ENCODE measurements around the gene MSANTD7.
"Not testable (repeated sequence)": the region's sequence is repeated elsewhere in the genome, so short reads cannot be mapped to it uniquely, and the experiment has no call there.

MSANTD7 gene

DNA sequence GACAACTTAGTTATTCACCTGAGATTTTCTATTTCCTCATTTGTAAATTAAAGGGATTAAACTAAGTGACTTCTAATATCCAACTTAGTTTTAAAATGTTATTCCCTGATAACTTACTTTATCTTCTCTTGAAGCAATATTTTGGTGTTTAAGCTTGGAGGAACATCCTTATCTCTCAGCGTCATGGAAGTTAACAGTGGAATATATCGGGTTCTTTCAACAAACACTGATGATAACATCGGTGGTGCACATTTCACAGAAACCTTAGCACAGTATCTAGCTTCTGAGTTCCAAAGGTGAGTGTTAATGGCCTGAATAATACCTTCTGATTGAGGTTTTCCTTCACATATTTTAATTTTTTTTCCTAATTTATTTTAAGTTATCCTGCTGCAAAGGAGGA lies 14.1 kb downstream of the MSANTD7 start:
- Mint-ChIP-seq H3K9me3 (no peaks in the 10 kb centered on the region), H3K4me1 (no peaks in the 10 kb centered on the region), H3K36me3 (peaks cover 14% of the 10 kb centered on the region), H3K27ac (no peak overlapping the region), H3K4me3 (no peak overlapping the region), H3K27me3 (no peaks in the 10 kb centered on the region)
- no peak for DNase-seq (ENCODE audit: low spot score in 2 of 2)
- no peak for ATAC-seq (ENCODE audit: low read depth)

DNA sequence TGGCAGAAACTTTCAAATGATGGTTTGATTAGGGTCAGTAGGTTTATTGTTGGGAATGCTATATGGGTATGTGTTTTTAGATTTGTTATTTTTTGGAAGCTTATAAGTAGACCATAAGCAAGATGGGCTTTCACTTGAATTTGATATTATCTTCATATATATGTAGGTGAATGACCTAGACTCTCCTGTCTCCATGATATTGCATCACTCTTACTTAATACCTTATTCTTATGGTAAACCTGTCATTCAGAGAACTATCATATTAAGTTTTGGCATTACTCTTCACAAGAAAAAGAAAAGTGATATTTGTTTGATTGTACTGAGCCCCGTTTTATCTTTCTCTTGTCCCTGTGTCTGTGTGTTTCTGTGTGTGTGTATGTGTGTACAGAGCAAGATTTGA lies 17.3 kb downstream of the MSANTD7 start:
- DNase-seq (ENCODE audit: low spot score in 2 of 2) (no peak), ATAC-seq (ENCODE audit: low read depth) (no peak)
- Mint-ChIP-seq H3K4me1 (no peaks in the 10 kb centered on the region), H3K27ac (no peak overlapping the region), H3K36me3 (peaks cover 23% of the 10 kb centered on the region), H3K4me3 (no peak overlapping the region), H3K27me3 (no peaks in the 10 kb centered on the region), H3K9me3 (no peaks in the 10 kb centered on the region)

DNA sequence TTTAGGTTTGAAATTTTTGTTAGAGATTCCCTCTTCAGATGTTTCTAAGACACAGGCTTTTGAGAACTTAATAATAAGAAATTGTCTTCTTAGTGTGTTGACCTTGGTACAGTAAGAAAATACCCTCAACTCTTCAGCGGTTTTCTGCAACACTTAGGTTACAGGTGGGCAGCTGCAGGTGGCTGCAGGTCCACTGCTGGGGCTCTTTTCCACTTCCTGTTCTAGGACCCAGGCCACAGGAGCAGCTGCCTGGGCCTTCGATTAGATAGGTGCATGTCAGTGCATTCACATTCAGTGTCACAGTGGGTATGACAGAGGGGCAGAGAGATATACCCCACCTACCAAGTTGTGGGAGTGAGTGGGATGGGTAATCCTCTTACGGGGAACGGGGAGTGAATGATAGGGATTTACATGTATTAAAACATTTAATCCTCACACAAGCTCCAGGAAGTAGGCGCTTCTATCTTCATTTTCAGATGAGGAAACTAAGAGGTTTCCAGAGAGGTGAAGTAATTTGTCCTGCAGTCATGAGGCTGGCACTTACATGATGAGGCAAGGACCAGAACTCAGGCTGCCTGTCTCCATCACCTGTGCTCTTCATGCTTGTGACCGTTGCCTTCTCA lies 20.3 kb downstream of the MSANTD7 start:
- Mint-ChIP-seq H3K9me3 (no peaks in the 10 kb centered on the region), H3K4me1 (no peaks in the 10 kb centered on the region), H3K27me3 (no peaks in the 10 kb centered on the region), H3K4me3 (no peak overlapping the region), H3K27ac (no peak overlapping the region), H3K36me3 (peaks cover 24% of the 10 kb centered on the region)
- DNase-seq (ENCODE audit: low spot score in 2 of 2) (no peak), ATAC-seq (ENCODE audit: low read depth) (no peak)

DNA sequence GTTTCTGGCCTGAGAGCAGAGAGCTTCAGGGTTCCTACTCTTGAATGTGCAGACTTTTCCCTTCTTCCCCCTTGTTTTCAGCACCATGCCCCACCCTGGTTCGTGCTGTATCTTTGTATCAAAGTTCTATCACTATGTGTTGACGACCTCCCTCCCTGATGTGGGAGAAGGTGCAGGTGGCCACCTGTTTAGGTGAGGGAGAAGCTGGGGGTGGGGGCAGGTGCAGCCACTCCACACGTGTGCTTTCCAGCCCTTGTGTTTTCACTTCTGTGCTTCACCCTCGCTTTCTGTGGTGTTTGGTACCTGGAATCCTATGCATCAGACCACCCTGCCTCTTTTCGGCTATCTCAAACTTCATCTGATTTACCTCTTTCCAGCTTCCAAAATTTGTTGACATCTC lies 20.9 kb downstream of the MSANTD7 start:
- H3K36me3 Mint-ChIP-seq, result peaks cover 24% of the 10 kb centered on the region
- no peak overlapping the region for H3K4me3 Mint-ChIP-seq
- no peaks in the 10 kb centered on the region for H3K27me3 Mint-ChIP-seq
- DNase-seq (ENCODE audit: low spot score in 2 of 2) (no peak), ATAC-seq (ENCODE audit: low read depth) (no peak)
- no peaks in the 10 kb centered on the region for H3K9me3 Mint-ChIP-seq
- H3K27ac Mint-ChIP-seq, result no peak overlapping the region
- H3K4me1 Mint-ChIP-seq, result no peaks in the 10 kb centered on the region

DNA sequence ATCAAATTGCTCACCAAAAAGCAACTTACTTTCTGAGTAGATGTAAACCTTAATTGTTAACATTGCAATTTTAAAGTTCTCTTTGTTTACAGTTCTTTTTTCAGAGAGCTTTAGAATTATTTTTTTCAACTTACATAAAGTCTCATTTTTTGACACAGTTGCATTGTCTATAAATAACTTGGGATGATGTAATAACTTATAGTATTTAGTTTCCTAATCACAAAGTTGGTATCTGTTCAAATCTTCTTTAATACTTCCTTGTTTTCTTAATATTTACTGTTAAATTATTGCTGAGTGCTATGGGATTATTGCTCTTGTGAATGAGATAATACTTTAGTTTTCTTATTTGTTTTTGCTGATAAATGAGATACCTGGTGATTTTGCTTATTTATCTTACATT lies 21.7 kb downstream of the MSANTD7 start:
- no peak for DNase-seq (ENCODE audit: low spot score in 2 of 2)
- Mint-ChIP-seq H3K4me3 (no peak overlapping the region), H3K27ac (no peak overlapping the region), H3K9me3 (no peaks in the 10 kb centered on the region), H3K36me3 (peaks cover 25% of the 10 kb centered on the region), H3K27me3 (no peaks in the 10 kb centered on the region), H3K4me1 (no peaks in the 10 kb centered on the region)
- ATAC-seq (ENCODE audit: low read depth), result no peak

DNA sequence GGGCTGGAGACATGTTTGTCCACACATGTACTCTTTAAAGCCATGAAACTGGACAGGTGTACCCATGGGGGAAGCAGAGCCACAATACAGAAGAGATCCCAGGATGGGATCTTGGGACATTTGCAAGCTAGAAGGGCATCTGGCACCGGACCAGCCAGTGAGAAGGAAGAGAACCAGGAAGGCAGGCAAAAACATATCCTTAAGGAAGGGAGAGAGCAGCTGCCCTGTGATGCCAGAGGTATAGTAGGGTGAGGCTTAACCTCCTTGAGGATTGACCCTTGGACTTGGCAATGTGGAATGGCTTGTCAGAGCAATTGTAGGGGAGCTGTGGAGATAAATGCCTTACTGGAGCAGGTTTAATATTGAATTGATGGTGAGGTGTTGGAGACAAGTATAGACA lies 22.7 kb downstream of the MSANTD7 start:
- Mint-ChIP-seq H3K27ac (peak overlapping the region; percentile 29), H3K27me3 (no peaks in the 10 kb centered on the region), H3K36me3 (peaks cover 22% of the 10 kb centered on the region), H3K4me1 (no peaks in the 10 kb centered on the region), H3K4me3 (no peak overlapping the region), H3K9me3 (no peaks in the 10 kb centered on the region)
- DNase-seq (ENCODE audit: low spot score in 2 of 2) (no peak), ATAC-seq (ENCODE audit: low read depth) (no peak)

DNA sequence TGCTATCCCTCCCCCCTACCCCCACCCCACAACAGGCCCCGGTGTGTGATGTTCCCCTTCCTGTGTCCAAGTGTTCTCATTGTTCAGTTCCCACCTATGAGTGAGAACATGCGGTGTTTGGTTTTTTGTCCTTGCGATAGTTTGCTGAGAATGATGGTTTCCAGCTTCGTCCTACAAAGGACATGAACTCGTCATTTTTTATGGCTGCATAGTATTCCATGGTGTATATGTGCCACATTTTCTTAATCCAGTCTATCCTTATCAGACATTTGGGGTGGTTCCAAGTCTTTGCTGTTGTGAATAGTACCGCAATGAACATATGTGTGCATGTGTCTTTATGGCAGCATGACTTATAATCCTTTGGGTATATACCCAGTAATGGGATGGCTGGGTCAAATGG lies 26.4 kb downstream of the MSANTD7 start:
- peaks cover 15% of the 10 kb centered on the region for H3K36me3 Mint-ChIP-seq
- not testable (repeated sequence) for H3K4me3 Mint-ChIP-seq; H3K9me3 Mint-ChIP-seq; ATAC-seq (ENCODE audit: low read depth); H3K27me3 Mint-ChIP-seq; H3K4me1 Mint-ChIP-seq; DNase-seq (ENCODE audit: low spot score in 2 of 2); H3K27ac Mint-ChIP-seq

DNA sequence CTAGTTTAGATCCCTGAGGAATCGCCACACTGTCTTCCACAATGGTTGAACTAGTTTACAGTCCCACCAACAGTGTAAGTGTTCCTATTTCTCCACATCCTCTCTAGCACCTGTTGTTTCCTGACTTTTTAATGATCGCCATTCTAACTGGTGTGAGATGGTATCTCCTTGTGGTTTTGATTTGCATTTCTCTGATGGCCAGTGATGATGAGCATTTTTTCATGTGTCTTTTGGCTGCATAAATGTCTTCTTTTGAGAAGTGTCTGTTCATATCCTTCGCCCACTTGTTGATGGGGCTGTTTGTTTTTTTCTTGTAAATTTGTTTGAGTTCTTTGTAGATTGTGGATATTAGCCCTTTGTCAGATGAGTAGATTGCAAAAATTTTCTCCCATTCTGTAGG lies 26.8 kb downstream of the MSANTD7 start:
- not testable (repeated sequence) for H3K9me3 Mint-ChIP-seq; H3K4me3 Mint-ChIP-seq; H3K4me1 Mint-ChIP-seq; H3K27ac Mint-ChIP-seq; H3K27me3 Mint-ChIP-seq; DNase-seq (ENCODE audit: low spot score in 2 of 2); ATAC-seq (ENCODE audit: low read depth)
- H3K36me3 Mint-ChIP-seq, result peaks cover 17% of the 10 kb centered on the region

DNA sequence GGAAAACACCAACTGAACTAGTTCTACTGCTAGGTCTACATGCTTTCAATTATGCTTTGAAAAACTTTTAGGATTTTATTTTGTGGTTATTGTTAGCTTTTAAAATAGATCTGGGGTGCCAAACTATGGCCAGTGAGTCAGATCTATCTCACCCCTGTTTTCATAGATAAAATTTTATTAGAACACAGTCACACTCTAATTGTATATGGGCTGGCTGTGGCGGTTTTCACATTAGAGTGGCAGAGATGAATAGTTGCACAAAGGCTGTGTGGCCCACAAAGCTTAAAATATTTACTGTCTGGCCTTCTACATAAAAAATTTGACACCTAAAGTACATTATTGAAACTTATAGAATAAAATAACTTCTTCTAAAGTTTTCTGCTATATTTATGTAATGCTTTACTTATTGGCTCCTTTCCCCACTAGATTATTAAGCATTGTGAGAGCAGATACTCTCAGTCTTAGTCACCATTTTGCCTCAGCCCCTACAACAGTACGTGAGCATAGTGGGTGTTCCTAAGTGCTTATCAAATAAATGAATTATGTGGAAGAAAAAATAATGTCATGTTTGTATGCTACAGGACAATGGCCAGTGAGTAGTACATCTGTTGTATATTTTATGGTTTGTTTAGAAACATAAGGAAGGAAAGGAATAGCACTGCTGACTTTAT lies 35.1 kb downstream of the MSANTD7 start:
- no peaks in the 10 kb centered on the region for H3K9me3 Mint-ChIP-seq
- DNase-seq (ENCODE audit: low spot score in 2 of 2) (no peak), ATAC-seq (ENCODE audit: low read depth) (no peak)
- H3K27ac Mint-ChIP-seq, result no peak overlapping the region
- no peak overlapping the region for H3K4me3 Mint-ChIP-seq
- peaks cover 8% of the 10 kb centered on the region for H3K4me1 Mint-ChIP-seq
- H3K27me3 Mint-ChIP-seq, result no peaks in the 10 kb centered on the region
- H3K36me3 Mint-ChIP-seq, result peaks cover 4% of the 10 kb centered on the region

DNA sequence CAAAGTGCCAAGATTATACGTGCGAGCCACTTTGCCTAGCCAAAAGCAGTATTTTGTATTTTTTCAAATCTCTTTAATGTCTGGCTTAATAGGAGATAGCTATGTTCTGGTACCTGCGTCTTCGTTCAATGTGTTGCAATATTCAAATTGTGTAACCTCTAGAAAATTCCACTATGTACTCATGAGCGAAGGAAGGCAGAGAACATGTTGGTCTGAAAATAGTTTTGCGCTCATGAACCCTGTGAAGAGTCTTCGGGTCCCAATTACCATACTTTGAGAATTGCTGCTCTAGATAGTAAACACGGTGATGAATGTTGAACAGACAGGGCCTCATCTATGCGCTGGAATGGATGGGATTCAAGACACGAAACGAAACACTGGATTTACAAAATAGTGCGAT lies 37.8 kb downstream of the MSANTD7 start:
- DNase-seq (ENCODE audit: low spot score in 2 of 2) (no peak), ATAC-seq (ENCODE audit: low read depth) (no peak)
- no peaks in the 10 kb centered on the region for H3K9me3 Mint-ChIP-seq
- no peaks in the 10 kb centered on the region for H3K27me3 Mint-ChIP-seq
- H3K4me3 Mint-ChIP-seq, result no peak overlapping the region
- no peak overlapping the region for H3K27ac Mint-ChIP-seq
- H3K4me1 Mint-ChIP-seq, result peaks cover 16% of the 10 kb centered on the region
- H3K36me3 Mint-ChIP-seq, result no peaks in the 10 kb centered on the region

DNA sequence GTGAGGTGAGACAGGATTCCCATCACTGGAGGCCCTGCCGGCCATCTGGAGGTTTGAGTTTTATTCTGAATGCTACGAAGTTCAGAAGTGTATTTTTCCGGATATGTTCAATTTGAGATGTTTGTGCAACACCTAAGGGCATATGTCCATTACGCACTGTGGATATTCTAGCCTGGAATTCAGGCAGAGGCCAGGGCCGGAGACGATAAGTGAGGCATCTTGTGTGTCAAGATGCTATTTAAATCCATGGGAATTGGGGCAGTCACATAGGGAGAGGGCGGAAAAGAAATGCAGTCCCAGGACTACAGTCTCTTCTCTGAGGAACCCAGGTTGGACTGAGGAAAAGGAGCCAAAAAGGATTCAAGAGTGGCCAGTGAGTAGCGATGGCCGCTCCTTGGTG lies 38.7 kb downstream of the MSANTD7 start:
- H3K27ac Mint-ChIP-seq, result no peak overlapping the region
- DNase-seq (ENCODE audit: low spot score in 2 of 2), result no peak
- H3K4me3 Mint-ChIP-seq, result peak overlapping the region; percentile 66
- peaks cover 16% of the 10 kb centered on the region for H3K4me1 Mint-ChIP-seq
- ATAC-seq (ENCODE audit: low read depth), result no peak
- H3K36me3 Mint-ChIP-seq, result no peaks in the 10 kb centered on the region
- no peaks in the 10 kb centered on the region for H3K9me3 Mint-ChIP-seq
- H3K27me3 Mint-ChIP-seq, result no peaks in the 10 kb centered on the region

DNA sequence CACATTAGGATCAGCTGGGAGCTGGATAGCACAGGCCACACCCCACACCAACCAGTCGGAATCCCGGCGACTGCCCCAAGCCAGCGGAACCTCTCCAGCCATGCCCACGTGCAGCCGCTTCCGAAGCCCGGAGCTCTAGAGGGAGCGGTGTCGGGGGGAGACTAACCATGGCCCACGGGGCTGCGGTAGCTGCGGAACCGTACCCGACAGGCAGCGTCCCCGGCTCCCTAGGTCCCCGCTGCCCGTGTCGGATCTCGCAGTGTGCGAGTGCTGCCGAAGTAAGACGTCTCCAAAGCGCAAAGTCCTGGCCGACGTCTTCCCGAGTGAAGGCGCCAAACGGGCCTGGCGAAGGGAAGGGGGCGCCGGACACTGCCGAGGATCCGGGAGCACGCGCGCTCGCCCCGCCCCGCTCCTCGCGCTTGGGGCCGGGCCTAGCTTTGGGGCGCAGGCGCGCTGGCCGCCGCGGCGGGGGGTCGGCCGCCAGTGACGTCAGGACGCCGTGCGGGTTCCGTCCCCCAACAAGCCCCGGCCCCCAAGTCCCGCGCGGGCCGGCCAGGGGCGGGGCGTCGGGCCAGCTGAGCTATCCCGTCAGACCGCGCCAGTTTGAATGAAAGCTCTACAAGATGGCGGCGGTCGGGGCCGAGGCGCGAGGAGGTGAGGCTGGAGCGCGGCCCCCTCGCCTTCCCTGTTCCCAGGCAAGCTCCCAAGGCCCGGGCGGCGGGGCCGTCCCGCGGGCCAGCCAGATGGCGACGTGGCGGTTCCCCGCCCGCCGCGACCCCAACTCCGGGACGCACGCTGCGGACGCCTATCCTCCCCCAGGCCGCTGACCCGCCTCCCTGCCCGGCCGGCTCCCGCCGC lies 40.4 kb downstream of the MSANTD7 start, which contains the start of gene SUV39H2:
Gene SUV39H2, plus strand, starts transcription at position 601 of the 858 bp plus-strand sequence. Its CDS starts 23 bp downstream, at position 624.
- peaks cover 16% of the 10 kb centered on the region for H3K4me1 Mint-ChIP-seq
- H3K36me3 Mint-ChIP-seq, result no peaks in the 10 kb centered on the region
- ATAC-seq (ENCODE audit: low read depth) (peak; percentile 92), DNase-seq (ENCODE audit: low spot score in 2 of 2) (peak; percentile 86 to 89)
- no peaks in the 10 kb centered on the region for H3K27me3 Mint-ChIP-seq
- no peaks in the 10 kb centered on the region for H3K9me3 Mint-ChIP-seq
- peak within 1 kb of the TSS; percentile 75 for H3K27ac Mint-ChIP-seq
- H3K4me3 Mint-ChIP-seq, result peak within 1 kb of the TSS; percentile 93

DNA sequence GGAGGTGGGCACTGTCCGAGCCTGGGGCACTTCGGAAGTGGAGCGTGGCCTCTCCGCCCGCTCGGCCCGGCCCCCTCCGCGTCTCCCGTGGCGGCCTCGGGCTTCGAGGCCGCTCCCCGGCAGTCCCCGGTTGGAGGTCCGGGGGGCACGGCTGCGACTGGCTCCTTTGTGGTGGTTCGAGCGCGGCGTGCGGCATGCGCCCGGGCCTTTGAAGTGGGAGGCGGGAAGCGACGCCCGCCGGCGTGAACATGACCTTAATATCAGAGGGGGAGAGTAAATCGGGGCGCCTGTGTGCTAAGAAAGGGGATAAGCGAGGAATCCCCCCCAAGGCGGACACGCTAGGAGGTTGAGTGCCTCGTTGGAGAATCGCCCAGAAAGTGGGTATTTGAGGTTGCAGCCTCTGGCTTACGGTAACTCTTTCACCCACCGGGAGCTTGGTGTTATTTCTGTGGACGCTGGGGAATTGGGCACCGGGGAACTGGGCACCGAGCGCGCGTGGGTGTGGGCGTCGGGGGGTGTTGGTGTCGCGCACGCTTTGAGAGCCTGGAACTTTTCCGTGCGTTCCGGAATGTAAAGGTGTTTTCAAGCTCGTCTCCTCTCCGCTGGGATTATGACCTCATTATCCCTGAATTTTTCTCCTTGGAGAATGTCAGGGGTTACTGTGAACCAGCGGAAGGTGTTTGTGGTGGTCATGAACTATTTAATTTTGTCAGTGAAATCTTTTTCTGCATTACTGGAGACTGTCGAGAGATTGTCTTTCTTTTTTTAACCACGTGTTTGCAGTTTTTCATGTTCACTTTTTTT lies 41.2 kb downstream of the MSANTD7 start:
- H3K4me1 Mint-ChIP-seq, result peaks cover 16% of the 10 kb centered on the region
- ATAC-seq (ENCODE audit: low read depth) (peak; percentile 6), DNase-seq (ENCODE audit: low spot score in 2 of 2) (peak; percentile 5 to 16)
- H3K4me3 Mint-ChIP-seq, result peak overlapping the region; percentile 93
- peak overlapping the region; percentile 75 for H3K27ac Mint-ChIP-seq
- H3K9me3 Mint-ChIP-seq, result no peaks in the 10 kb centered on the region
- no peaks in the 10 kb centered on the region for H3K27me3 Mint-ChIP-seq
- no peaks in the 10 kb centered on the region for H3K36me3 Mint-ChIP-seq

DNA sequence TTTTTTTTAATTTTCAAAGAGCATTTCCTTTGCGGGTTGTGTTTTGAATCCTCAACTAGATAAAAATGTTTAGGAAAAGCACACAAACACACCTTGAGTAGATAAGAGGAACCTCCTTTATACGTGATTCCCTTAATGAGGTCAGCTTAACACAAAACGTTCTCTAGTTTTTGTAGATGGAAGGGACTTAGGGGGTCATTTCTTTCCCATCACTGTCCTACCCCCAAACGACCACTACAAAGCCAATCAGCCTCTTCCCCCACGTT lies 41.8 kb downstream of the MSANTD7 start:
- Mint-ChIP-seq H3K4me1 (peaks cover 16% of the 10 kb centered on the region), H3K9me3 (no peaks in the 10 kb centered on the region), H3K27ac (peak overlapping the region; percentile 75), H3K36me3 (no peaks in the 10 kb centered on the region), H3K27me3 (no peaks in the 10 kb centered on the region), H3K4me3 (peak overlapping the region; percentile 93)
- DNase-seq (ENCODE audit: low spot score in 2 of 2) (no peak), ATAC-seq (ENCODE audit: low read depth) (no peak)

Data from memory B cell (primary cell).